Stomach (tissue), 9 donors: ENCODE measurements around the gene RHOBTB1. TPM values are rescaled to one million over a fixed set of nuclear protein-coding genes. Genes with fewer than 3 reads are reported as not detected.

ENCODE experiments used
- DNase-seq, 2 donors: peaks; one replicate each; pipeline versions ENCODE4 v3.0.0 to v3.0.0-alpha.2; 2013 to 2019
- H3K27ac ChIP-seq, 5 donors: fragments of 200-600 bp in 4 of 5; sonication (generic) in 4 of 5; one replicate each; pipeline ENCODE4 v1.5.1; 2013 to 2019; ENCODE audit warnings: mild to moderate bottlenecking in 1 of 5, moderate library complexity in 1 of 5
- H3K27me3 ChIP-seq, 3 donors: fragments of 200-600 bp; sonication (generic); one replicate each; pipeline ENCODE4 v1.5.1; 2017 to 2019; ENCODE audit warnings: mixed run types in 1 of 3
- H3K36me3 ChIP-seq, 4 donors: fragments of 200-600 bp; sonication (generic); 1 replicate in 3 of 4; 2 replicates in 1 of 4; pipeline ENCODE4 v1.5.1; 2016 to 2019
- H3K4me1 ChIP-seq, 4 donors: fragments of 200-600 bp; sonication (generic); one replicate each; pipeline ENCODE4 v1.5.1; 2016 to 2019
- H3K4me3 ChIP-seq, 4 donors: fragments of 200-600 bp; sonication (generic) in 3 of 4; one replicate each; pipeline ENCODE4 v1.5.1; 2016 to 2019; ENCODE audit warnings: mild to moderate bottlenecking in 1 of 4
- H3K9me3 ChIP-seq, 4 donors: fragments of 200-600 bp; sonication (generic); one replicate each; pipeline ENCODE4 v1.5.1; 2016 to 2019
- EP300 ChIP-seq: sonication (generic); formaldehyde crosslinking; IDR thresholded peaks from one replicate; pipeline ENCODE4 v1.6.1; 2017; ENCODE audit warnings: antibody characterized with exemption
- POLR2A ChIP-seq, 4 donors: fragments of 450-650 bp; IDR thresholded peaks; one replicate each; pipeline ENCODE4 v1.6.1; 2016; ENCODE audit warnings: antibody characterized with exemption in 4 of 4, control low read depth in 2 of 4, mild to moderate bottlenecking in 1 of 4, moderate library complexity in 1 of 4
- POLR2AphosphoS5 ChIP-seq, 3 donors: sonication (generic); formaldehyde crosslinking; IDR thresholded peaks; one replicate each; pipeline ENCODE4 v1.6.1; 2016; ENCODE audit warnings: antibody characterized with exemption in 3 of 3
- WGBS, 5 donors: extraction: QIAGEN DNeasy Blood & Tissue Kit in 3 of 5; methylation state at CpG; one replicate each; pipeline versions ENCODE4 v1.1.5 to v1.1.7; 2013 to 2018; 5-methylcytosine and 5-hydroxymethylcytosine counted together
- intact Hi-C: fragments of 100-400 bp; cut with DNase I; formaldehyde crosslinking; loops from one replicate; pipeline ENCODE4 v1.15.1; 2023; ENCODE audit warnings: low total_unique reads
- polyA plus RNA-seq, 3 donors: library from polyadenylated mRNA; stranded (reverse); fragments of 200-250 nt; gene quantifications; one replicate each; pipeline ENCODE4 v1.2.3, GENCODE V29; 2013
- total RNA-seq, 5 donors: library from RNA; depleted of rRNA; stranded (reverse); fragments of >200 nt; gene quantifications; one replicate each; pipeline versions ENCODE4 v1.1.0 to v1.2.3, GENCODE V29; 2014 to 2016
- TF ChIP-seq, protein P1 (sequence below), 7 experiments: fragments of 450-650 bp in 4 of 7; fragments of 200-600 bp in 3 of 7; sonication (generic) in 3 of 7; IDR thresholded peaks; one replicate each; pipeline ENCODE4 v1.5.1; 2016 to 2019; ENCODE audit warnings: antibody characterized with exemption in 7 of 7, control low read depth in 2 of 7, mild to moderate bottlenecking in 1 of 7
- donor health status: healthy with polysubstance abuse.
- donor health status: Bipolar disorder and iron deficiency.
- donor health status: healthy.

Gene RHOBTB1
- total and polyA plus RNA-seq, 8 donors: 2.3 to 302 (median 21.9) TPM

DNA sequence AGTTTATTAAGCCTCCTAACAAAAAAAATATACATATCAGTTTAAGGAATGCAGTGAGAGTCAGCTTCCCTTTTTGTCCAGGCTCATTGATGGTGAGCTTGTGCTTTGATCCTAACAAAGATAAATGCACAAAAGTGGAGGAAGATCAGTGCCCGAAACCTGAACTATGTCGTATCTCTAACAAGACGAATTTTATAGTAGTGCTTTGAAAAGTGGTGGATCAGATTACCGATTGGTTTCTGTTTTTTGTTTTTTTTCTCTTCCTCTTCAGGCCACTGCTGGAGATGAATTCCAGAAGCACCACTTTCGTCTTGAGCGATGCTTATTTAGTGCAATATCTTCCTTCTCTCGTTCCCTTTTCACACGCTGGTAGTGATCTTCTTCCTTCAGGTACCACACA is 72.8 kb downstream of the RHOBTB1 start:
- TF ChIP-seq POLR2A (IDR thresholded peaks at IDR 0.05): no peak
- no peak for TF ChIP-seq EP300
- TF ChIP-seq POLR2AphosphoS5 (IDR thresholded peaks at IDR 0.05): no peak
- TF ChIP-seq, protein P1, sequence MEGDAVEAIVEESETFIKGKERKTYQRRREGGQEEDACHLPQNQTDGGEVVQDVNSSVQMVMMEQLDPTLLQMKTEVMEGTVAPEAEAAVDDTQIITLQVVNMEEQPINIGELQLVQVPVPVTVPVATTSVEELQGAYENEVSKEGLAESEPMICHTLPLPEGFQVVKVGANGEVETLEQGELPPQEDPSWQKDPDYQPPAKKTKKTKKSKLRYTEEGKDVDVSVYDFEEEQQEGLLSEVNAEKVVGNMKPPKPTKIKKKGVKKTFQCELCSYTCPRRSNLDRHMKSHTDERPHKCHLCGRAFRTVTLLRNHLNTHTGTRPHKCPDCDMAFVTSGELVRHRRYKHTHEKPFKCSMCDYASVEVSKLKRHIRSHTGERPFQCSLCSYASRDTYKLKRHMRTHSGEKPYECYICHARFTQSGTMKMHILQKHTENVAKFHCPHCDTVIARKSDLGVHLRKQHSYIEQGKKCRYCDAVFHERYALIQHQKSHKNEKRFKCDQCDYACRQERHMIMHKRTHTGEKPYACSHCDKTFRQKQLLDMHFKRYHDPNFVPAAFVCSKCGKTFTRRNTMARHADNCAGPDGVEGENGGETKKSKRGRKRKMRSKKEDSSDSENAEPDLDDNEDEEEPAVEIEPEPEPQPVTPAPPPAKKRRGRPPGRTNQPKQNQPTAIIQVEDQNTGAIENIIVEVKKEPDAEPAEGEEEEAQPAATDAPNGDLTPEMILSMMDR (IDR thresholded peaks at IDR 0.05): no peak
- peaks cover 16 to 73% (median 64%) of the 10 kb centered on the region in 4 donors for H3K36me3 ChIP-seq
- no peaks in the 10 kb centered on the region for H3K27me3 ChIP-seq
- no peaks in the 10 kb centered on the region for H3K9me3 ChIP-seq
- intact Hi-C loops: no loop called here
- no peak for DNase-seq
- 80 to 86% (median 84%) methylated on average over 8 of the region's 8 CpGs for WGBS, 5 donors
- H3K27ac ChIP-seq: no peak overlapping the region
- no peaks in the 10 kb centered on the region for H3K4me1 ChIP-seq
- no peak overlapping the region for H3K4me3 ChIP-seq

- Histone ChIP-seq H3K4me3 (no peak overlapping the region), H3K27me3 (no peaks in the 10 kb centered on the region), H3K27ac (no peak overlapping the region), H3K36me3 (peaks cover 16 to 71% (median 63%) of the 10 kb centered on the region in 4 donors), H3K9me3 (no peaks in the 10 kb centered on the region), H3K4me1 (no peaks in the 10 kb centered on the region)
- no peak for DNase-seq
- WGBS, 5 donors: 51 to 75% (median 58%) methylated on average over 3 of the region's 3 CpGs
- TF ChIP-seq POLR2A (IDR thresholded peaks at IDR 0.05) (no peak), POLR2AphosphoS5 (IDR thresholded peaks at IDR 0.05) (no peak), EP300 (no peak)
- TF ChIP-seq, protein P1 (IDR thresholded peaks at IDR 0.05): no peak
- intact Hi-C loops: no loop called here
Measured at GRCh38 chr10:60870803-60871202, 73.2 kb downstream of the RHOBTB1 start.

- no peaks in the 10 kb centered on the region for H3K27me3 ChIP-seq
- no peak for DNase-seq
- 91 to 100% (median 98%) methylated on average over 2 of the region's 2 CpGs for WGBS, 5 donors
- H3K36me3 ChIP-seq: peaks cover 15 to 67% (median 59%) of the 10 kb centered on the region in 4 donors
- intact Hi-C loops: no loop called here
- no peaks in the 10 kb centered on the region for H3K4me1 ChIP-seq
- no peaks in the 10 kb centered on the region for H3K9me3 ChIP-seq
- no peak overlapping the region for H3K4me3 ChIP-seq
- H3K27ac ChIP-seq: no peak overlapping the region
- TF ChIP-seq EP300: no peak
- TF ChIP-seq, protein P1 (IDR thresholded peaks at IDR 0.05): no peak
- TF ChIP-seq POLR2A (IDR thresholded peaks at IDR 0.05): no peak
- no peak for TF ChIP-seq POLR2AphosphoS5 (IDR thresholded peaks at IDR 0.05)
Measured at GRCh38 chr10:60870416-60870728, 73.6 kb downstream of the RHOBTB1 start.

GRCh38 chr10:60869652-60870415 is 74.2 kb downstream of the RHOBTB1 start:
- Histone ChIP-seq H3K27me3 (no peaks in the 10 kb centered on the region), H3K9me3 (no peaks in the 10 kb centered on the region), H3K36me3 (peaks cover 9 to 62% (median 55%) of the 10 kb centered on the region in 4 donors), H3K4me3 (no peak overlapping the region), H3K27ac (no peak overlapping the region), H3K4me1 (no peaks in the 10 kb centered on the region)
- WGBS, 5 donors: 92 to 97% (median 94%) methylated on average over 6 of the region's 6 CpGs
- TF ChIP-seq POLR2AphosphoS5 (IDR thresholded peaks at IDR 0.05): no peak
- TF ChIP-seq EP300: no peak
- TF ChIP-seq POLR2A (IDR thresholded peaks at IDR 0.05): no peak
- TF ChIP-seq, protein P1 (IDR thresholded peaks at IDR 0.05): no peak
- no peak for DNase-seq
- intact Hi-C loops: no loop called here
